ENCODE measurements around the gene ARSI. TPM values are rescaled to one million over a fixed set of nuclear protein-coding genes. Genes with fewer than 3 reads are reported as not detected.

Gene ARSI
- total RNA-seq, result 1 to 10 TPM; 2.4 to 2.7 TPM
- 3.2 TPM for polyA plus RNA-seq (2013, experiment 1 of 2)
- polyA plus RNA-seq (2013, experiment 2 of 2), result 3.6 TPM
- long read RNA-seq, experiment 1, partial matches to known transcripts, result 0 of 1 reads
- long read RNA-seq, experiment 1, other reads (novel, unspliced or antisense), result 1 of 1 reads
- long read RNA-seq, experiment 2, transcript ARSI-201 (2 exons, 3,161 nt), result major isoform, 5 of 7 reads
- long read RNA-seq, experiment 2, partial matches to known transcripts, result 0 of 7 reads
- long read RNA-seq, experiment 2, other reads (novel, unspliced or antisense), result 2 of 7 reads
- long read RNA-seq, experiment 3, result 0 reads
- long read RNA-seq, experiment 4, result 0 reads

DNA sequence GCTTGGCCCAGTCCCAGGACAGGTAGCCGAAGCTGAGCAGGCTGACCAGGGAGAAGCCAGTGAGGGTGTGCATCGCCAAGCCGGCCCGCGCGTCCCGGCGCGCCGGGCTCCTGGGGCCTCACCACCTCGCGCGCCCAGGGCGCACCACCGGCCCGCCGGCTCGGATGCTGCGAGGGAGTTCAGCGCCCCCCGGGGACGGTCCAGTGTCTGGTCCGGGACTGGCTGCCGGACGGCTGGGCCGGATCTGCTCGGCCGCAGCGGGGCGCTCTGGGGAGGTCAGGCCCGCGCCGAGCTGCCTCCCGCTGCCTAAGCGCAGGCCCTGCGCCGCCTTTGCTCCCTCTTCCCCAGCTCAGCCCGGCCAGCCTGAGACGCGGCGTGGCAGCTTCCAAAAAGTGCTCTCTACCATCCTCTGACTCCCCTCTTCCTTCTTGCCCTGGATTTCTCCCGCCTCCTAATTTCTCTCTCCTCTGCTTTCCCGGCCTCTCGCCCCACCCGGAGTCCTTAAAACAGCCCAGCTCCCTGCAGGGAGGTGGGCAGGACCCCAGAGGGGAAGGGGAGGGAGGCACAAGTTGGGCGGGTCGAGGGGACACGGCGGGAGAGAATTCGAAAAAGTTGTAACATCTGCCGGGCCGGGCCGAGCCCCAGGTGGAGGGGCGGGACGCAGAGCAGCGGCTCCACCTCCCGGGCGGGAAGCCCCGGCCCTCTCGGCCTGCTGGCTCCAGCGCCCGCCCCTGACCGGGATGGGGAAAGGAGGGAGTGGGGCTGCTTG lies at the start of gene ARSI:
ARSI (minus strand) TSS at position 605 of the 769 bp plus-strand sequence; CDS start at position 73, 532 bp downstream.
- Mint-ChIP-seq H3K9me3 (no peaks in the 10 kb centered on the region), H3K4me3 (peak within 1 kb of the TSS; percentile 62), H3K36me3 (ENCODE audit: low read depth) (no peaks in the 10 kb centered on the region), H3K4me1 (peaks cover 39% of the 10 kb centered on the region), H3K27me3 (ENCODE audit: insufficient read depth) (peaks cover 59% of the 10 kb centered on the region), H3K27ac (peak within 1 kb of the TSS; percentile 88)
- peaks cover 36% of the 10 kb centered on the region for H3K27me3 ChIP-seq (ENCODE audit: control insufficient read depth, insufficient read depth, low read length, poor library complexity, severe bottlenecking)
- H3K27ac ChIP-seq (ENCODE audit: low read depth, low read length), result no peak within 1 kb of the TSS
- no peaks in the 10 kb centered on the region for H3K36me3 ChIP-seq (ENCODE audit: control insufficient read depth, insufficient read depth, low read length)
- H3K4me1 ChIP-seq (ENCODE audit: control insufficient read depth, insufficient read depth, low read length), result peaks cover 21% of the 10 kb centered on the region
- no peaks in the 10 kb centered on the region for H3K9me3 ChIP-seq (ENCODE audit: control insufficient read depth, low read length)
- 3 to 4% methylated on average over 27 to 63 of the region's 63 CpGs for WGBS, 2 experiments (ENCODE audit: insufficient coverage in 1 of 2, insufficient read length in 1 of 2)
- peak; percentile 94 for DNase-seq
- TF ChIP-seq CTCF (conservative IDR thresholded peaks at IDR 0.05), result peak; percentile 71
- peak within 1 kb of the TSS; percentile 71 for H3K4me3 ChIP-seq (ENCODE audit: low read length)
- peak within 1 kb of the TSS; percentile 65 for H3K9ac ChIP-seq (ENCODE audit: extremely low read depth, low read length, poor library complexity, severe bottlenecking)

GRCh38 chr5:150350524-150351344 lies 48.0 kb upstream of the ARSI start:
- H3K27me3 Mint-ChIP-seq (ENCODE audit: insufficient read depth), result peaks cover 8% of the 10 kb centered on the region
- H3K9me3 Mint-ChIP-seq, result no peaks in the 10 kb centered on the region
- no peak overlapping the region for H3K4me3 Mint-ChIP-seq
- Histone ChIP-seq H3K27me3 (ENCODE audit: control insufficient read depth, insufficient read depth, low read length, poor library complexity, severe bottlenecking) (peaks cover 5% of the 10 kb centered on the region), H3K4me1 (ENCODE audit: control insufficient read depth, insufficient read depth, low read length) (peaks cover 6% of the 10 kb centered on the region), H3K4me3 (ENCODE audit: low read length) (no peak overlapping the region), H3K9me3 (ENCODE audit: control insufficient read depth, low read length) (no peaks in the 10 kb centered on the region), H3K9ac (ENCODE audit: extremely low read depth, low read length, poor library complexity, severe bottlenecking) (no peak overlapping the region), H3K36me3 (ENCODE audit: control insufficient read depth, insufficient read depth, low read length) (no peaks in the 10 kb centered on the region), H3K27ac (ENCODE audit: low read depth, low read length) (no peak overlapping the region)
- TF ChIP-seq CTCF (conservative IDR thresholded peaks at IDR 0.05), result peak; percentile 88
- no peak overlapping the region for H3K27ac Mint-ChIP-seq
- H3K4me1 Mint-ChIP-seq, result peaks cover 15% of the 10 kb centered on the region
- peak; percentile 96 for DNase-seq
- no peaks in the 10 kb centered on the region for H3K36me3 Mint-ChIP-seq (ENCODE audit: low read depth)
- 46 to 53% methylated on average over 6 to 7 of the region's 7 CpGs for WGBS, 2 experiments (ENCODE audit: insufficient coverage in 1 of 2, insufficient read length in 1 of 2)

DNA sequence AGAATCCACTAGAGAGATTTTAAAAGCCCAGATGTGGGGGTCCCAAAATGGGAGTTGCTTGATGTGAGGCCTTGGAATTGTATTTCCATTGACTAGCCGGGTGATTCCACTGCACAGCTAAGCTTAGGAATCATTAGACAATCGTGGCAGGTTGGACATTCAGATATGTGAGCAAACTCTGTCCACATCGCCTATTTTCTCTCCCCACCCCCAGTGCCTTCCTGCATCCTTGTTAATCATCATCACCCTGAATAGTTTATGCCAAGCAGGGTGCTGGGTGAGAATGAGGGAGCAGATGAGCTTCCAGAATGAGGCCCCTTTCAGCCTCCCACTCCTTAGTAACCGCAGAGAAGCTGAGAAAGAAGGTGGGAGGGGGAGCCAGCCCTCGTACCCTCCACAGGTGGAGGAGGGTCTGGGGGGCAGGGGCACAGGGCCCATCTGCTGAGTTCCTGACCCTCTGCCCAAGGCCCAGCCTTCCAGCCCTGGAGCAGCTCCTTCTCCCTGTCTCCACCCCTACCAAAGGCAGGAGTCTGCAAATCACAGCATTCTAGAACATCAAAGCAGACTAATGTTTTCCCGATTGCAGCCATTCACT lies 47.1 kb upstream of the ARSI start:
- H3K9me3 ChIP-seq (ENCODE audit: control insufficient read depth, low read length), result no peaks in the 10 kb centered on the region
- H3K36me3 ChIP-seq (ENCODE audit: control insufficient read depth, insufficient read depth, low read length), result no peaks in the 10 kb centered on the region
- Mint-ChIP-seq H3K36me3 (ENCODE audit: low read depth) (no peaks in the 10 kb centered on the region), H3K4me3 (no peak overlapping the region), H3K9me3 (no peaks in the 10 kb centered on the region), H3K27ac (no peak overlapping the region), H3K27me3 (ENCODE audit: insufficient read depth) (peaks cover 4% of the 10 kb centered on the region), H3K4me1 (peaks cover 15% of the 10 kb centered on the region)
- no peak for TF ChIP-seq CTCF (conservative IDR thresholded peaks at IDR 0.05)
- H3K27ac ChIP-seq (ENCODE audit: low read depth, low read length), result no peak overlapping the region
- peaks cover 3% of the 10 kb centered on the region for H3K27me3 ChIP-seq (ENCODE audit: control insufficient read depth, insufficient read depth, low read length, poor library complexity, severe bottlenecking)
- 87 to 91% methylated on average over 3 to 6 of the region's 6 CpGs for WGBS, 2 experiments (ENCODE audit: insufficient coverage in 1 of 2, insufficient read length in 1 of 2)
- peaks cover 6% of the 10 kb centered on the region for H3K4me1 ChIP-seq (ENCODE audit: control insufficient read depth, insufficient read depth, low read length)
- no peak overlapping the region for H3K9ac ChIP-seq (ENCODE audit: extremely low read depth, low read length, poor library complexity, severe bottlenecking)
- DNase-seq, result no peak
- H3K4me3 ChIP-seq (ENCODE audit: low read length), result no peak overlapping the region

All from endodermal cell (in vitro differentiated cells).